LHCN-M2 (cell line): Measurements from ENCODE around the gene SUGP2. TPM values are rescaled to one million over a fixed set of nuclear protein-coding genes. Genes with fewer than 3 reads are reported as not detected.

ENCODE experiments used
- DNase-seq: peaks from one replicate; pipeline ENCODE4 v3.0.0-alpha.2; 2012; ENCODE audit warnings: low read depth
- polyA plus RNA-seq: library from polyadenylated mRNA; unstranded; fragments of >200 nt; gene quantifications from one replicate; pipeline ENCODE4 v1.2.1, GENCODE V29; 2012; ENCODE audit warnings: missing spikeins
- total RNA-seq: library from RNA; depleted of rRNA; stranded (reverse); fragments of >200 nt; gene quantifications from 2 replicates; pipeline ENCODE4 v1.2.3, GENCODE V29; 2014; rRNA removed

SUGP2 gene
- total RNA-seq = 54.2 and 63.9 TPM in 2 replicates
- 39.8 TPM for polyA plus RNA-seq

DNA sequence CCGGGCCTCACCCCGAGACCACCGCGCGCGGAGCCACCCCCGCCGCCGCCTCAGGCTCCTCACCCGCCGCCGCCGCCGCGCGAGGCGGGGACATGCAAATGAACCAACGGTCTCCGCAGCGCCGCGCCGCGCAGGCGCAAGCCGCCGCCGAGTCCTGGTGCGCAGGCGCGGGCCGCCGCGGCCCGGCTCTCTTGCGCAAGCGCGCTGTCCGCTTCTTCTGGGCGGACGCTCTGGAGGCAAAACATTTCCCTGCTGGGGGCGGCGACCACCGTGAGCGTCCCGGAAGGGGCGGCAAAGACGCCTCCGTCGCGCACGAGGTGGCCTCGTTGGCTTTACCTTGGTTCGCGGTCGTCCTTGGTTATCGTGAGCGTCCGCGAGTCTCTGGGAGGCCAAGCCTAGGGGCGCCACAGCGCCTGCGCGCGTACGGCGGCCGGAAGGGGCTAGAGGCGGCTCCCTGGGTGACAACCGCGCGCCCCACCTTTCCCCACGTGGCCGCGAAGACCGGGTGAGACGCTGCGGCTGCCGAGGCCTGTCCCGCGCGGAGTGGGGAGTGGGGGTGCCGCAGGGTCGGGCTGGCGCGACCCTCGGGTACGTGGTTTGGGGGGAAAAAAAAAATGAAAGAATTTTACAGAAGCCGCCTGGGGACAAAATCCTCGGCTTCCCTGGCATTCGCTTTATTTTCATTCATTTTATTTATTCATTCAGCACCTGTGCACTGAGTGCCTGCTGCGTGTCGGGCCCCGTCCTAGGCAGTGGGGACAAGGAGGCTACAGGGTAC, at the start of gene SUGP2, which contains the start of gene ARMC6:
Gene SUGP2 (minus strand): TSS at position 92 of the 778 bp plus-strand sequence. CDS start 2,446 bp downstream, outside the sequence.
Gene ARMC6 (plus strand): TSS at position 178 of the 778 bp plus-strand sequence. CDS start 607 bp downstream, outside the sequence.
- peak; percentile 75 for DNase-seq

DNA sequence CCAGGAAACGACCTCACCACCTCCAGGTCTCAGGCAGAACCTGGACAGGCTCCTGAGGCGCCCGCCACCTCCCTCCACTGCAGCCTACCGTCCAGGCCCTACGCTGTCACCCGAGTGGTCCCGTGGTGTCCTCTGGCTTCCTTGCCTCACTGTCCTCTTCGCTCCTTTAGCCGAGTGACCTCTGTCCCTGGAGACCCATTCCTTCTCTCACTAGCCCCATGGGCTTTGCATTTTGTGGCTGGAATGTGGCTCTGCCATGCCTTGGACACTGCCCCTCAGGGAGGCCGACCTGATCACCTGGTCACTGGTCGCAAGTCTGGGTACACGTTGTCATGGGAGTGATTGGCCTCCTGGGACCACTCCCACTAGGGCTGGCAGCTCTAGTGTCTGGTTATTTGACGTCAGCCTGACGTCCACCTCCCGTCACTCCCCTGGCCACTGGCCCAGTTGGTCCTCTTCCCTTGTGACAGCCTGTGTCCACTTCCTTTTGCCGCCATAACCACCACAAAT, 48.4 kb upstream of the SUGP2 start:
- DNase-seq = no peak

DNA sequence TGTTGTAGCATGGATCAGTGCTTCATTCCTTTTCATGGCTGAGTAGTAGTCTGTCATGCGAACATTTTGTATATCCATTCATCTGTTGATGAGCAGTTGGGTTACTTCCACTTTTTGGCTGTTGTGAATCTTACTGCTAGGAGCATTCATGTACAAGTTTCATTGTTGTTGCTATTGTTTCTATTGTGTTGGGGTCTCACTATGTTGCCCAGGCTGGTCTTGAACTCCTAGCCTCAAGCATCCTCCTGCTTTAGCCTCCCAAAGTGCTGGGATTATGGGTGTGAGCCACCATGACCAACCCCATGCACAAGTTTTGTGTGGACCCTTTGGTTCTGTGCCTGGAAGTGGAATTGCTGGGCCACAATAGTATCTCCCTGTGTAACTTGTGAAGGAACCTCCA, 46.3 kb upstream of the SUGP2 start:
- no peak for DNase-seq

- no peak for DNase-seq
Measured at GRCh38 chr19:19078801-19079200, 45.5 kb upstream of the SUGP2 start.

- DNase-seq = no peak
Measured at GRCh38 chr19:19077103-19077502, 43.8 kb upstream of the SUGP2 start.

DNA sequence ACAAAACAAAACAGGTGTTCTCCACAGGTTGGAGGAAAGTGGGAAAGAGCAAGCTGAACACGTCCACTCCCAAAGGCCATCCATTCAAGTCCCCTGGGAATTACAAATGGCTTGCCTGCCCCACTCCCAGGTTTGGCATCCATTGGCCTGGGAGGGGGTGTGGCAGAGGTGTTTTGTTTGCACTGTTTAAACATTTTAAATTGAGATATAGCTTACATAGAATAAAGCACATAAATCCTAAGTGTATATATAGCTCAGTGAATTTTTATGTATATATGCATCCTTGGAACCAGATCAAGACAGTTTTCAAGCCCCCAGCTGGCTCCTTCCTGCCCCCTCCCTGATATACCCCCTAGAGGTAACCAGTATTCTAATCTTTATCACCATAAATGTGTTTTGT, 43.2 kb upstream of the SUGP2 start:
- DNase-seq = no peak

DNA sequence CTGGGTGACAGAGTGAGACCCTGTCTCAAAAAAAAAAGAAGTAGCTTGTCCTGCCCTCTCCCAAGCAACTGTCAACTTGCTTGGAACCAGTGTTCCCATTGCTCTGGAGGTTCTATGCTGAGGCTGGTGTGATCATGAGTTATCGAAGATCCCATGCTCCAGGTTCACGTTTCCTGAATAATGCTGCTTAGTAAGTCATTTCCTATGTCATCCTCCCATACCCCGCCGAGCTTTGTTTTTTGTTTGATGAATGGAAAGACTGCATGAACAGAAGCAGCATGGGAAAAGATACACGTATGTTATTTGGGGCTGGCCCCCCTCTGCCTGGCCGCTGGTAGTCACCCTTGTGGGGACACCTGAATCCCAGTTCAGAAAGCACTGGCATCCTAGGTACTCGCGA, 41.8 kb upstream of the SUGP2 start:
- DNase-seq = no peak

DNA sequence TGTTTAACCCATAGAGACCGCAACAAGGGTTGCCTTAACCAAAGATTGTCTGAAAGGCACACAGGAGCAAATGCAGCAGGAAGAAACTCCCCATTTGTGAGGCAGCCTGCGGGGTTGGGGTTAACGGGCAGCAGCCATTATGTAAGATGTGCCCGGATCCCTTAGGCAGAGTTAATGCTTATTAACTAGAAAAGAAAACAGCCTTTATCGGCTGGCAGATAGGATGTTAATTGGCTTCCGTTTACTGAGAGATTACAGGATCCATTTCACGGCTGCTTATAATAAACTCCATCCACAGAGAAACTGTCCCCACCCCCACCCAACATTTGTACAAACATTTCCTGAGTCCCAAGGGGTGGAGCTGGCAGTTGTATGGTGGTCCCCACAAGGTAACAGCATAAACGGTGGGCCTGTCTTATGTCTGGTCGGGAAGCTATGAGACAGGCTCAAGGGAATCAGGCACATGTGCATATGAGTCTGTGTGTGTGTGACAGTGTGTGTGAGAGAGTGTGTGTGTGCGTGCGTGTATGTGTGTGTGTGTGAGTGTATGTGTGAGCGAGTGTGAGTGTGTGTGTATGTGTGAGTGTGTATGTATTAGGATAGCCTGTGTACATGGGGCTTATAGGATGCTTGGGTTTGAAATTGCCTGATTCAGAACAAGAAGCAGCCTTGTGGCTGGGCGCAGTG, 41.0 kb upstream of the SUGP2 start:
- DNase-seq = no peak

DNA sequence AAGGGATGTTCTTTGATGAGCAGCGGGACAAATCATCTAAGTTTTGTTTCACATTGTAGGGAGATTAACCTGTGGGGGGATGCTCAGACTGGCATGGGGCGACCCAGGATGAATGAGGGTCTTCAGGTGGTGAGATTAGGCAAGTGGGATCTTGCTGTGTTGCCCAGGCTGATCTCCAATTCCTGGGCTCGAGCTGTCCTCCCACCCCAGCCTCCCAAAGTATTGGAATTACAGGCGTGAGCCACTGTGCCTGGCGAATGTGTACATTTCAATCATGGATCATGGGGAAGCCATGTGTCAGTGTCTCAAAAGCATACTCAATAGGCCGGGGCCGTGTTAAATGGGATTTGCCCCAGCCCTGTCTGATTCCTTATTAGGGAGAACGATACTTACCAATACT, 38.6 kb upstream of the SUGP2 start:
- DNase-seq = no peak

DNA sequence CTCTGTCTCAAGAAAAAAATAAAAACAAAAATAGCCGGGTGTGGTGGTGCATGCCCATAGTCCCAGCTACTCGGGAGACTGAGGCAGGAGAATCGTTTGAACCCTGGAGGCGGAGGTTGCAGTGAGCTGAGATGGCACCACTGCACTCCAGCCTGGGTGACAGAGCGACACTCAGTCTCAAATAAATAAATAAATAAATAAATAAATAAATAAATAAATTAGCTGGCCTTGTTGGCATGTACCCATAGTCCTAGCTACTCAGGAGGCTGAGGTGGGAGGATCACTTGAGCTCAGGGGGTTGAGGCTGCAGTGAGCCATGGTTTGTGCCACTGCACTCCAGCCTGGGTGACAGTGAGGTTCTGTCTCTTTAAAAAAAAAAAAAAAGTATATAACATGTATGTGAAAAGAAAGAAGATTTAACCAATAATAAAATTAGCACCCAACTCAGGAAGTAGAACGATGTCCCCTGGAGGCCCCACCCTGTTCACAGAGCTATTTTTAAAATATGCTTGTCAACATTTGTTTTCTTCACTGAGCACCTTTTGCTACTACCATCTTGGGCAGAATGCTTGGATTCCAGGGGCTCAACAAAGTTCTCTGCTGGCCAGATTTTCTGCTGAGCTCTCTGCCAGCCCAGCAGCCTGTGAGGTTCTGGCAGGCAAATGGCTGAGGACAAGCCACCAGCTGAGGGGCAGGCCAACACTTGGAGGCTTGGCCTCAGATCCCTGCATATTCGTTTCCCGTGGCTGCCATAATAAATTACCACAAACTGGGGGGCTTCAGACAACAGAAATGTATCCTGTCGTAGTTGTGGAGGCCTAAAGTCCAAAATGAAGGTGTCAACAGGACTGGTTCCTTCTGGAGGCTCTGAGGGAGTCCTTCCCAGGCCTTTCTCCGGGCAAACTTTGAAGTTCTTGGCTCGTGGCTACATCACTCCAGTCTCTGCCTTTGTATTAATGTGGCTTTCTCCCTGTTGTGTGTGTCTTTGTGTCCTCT, 35.6 kb upstream of the SUGP2 start:
- DNase-seq = no peak

DNA sequence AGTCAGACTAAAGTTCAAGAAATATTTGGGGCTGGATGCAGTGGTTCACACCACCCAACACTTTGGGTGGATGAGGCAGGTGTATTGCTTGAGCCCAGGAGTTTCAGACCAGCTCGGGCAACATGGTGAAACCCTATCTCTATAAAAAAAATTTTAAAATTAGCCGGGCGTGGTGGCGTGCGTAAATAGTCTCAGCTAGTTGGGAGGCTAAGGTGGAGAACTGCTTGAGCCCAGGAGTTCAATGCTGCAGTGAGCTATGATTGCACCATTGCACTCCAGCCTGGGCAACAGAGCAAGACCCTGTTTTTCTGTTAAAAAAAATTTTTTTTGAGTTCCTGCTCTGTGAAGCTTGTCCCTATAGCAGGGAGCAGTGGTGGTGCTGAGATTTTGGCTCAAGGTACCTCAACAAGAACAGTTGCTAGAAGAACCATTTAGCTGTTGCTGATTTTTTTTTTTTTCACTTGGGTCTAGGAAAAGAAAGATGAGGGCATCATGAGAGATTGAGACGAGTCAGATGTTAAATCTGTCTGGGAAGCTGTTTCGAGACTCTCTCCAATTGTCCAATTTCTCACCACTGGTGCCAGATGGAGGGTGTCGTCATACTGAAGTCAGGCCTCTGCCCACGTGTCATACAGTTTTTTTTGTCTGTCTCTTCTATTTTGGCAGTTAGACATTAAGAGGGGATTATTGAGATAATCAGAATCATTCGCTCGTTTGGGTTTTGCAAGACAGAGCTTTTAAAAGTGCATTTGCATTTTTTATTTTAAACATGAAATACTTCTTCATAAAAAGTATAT, 34.2 kb upstream of the SUGP2 start:
- DNase-seq = peak; percentile 32

GRCh38 chr19:19064811-19065745, 31.8 kb upstream of the SUGP2 start:
- no peak for DNase-seq

GRCh38 chr19:19064098-19064722, 30.9 kb upstream of the SUGP2 start:
- DNase-seq = peak; percentile 26

DNA sequence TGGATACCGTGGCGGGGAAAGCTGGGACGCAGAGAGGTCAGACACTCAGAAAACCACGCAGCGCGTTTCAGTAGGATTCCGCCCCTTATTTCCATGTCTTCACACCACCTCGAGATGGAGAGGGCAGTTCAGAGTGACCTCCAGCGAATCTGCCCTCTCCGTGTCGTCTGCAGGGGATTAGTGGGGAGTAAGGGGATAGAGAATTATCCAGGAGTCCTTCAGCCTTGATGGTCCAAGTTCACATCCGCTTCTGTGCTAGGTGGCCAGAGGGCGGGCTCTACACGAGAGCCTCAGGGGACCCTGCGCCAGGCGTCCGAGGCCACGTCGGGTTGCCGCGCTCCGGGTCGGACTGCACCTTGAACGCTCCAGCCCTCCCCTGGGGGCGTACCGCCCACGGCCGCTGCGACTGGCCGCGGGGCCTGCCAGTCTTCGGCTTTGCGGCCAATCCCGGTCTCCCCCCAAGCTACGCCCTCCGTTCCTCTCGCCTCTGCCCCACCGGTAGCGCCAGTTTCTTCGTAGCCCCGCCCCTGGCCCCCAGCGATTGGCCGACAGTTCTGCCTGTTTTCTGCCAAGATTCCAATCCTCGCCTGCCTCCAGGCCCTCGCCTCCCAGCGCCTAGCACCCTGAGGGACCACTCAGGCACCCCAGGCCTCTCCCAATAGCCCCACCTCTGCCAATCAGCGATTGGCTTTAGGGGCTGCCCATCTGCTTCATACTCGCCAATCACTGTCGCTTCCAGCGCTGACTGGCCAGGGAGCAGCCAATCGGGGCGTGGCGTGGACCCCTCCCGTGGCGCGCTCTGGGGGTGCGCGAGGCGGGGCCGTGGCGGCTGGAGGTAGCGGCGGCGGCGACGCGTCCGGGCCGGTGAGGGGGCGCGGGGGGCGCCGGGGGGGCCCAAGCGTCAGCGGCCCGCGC, 30.1 kb upstream of the SUGP2 start, which contains the start of gene SLC25A42:
Gene SLC25A42 (plus strand): TSS at position 812 of the 915 bp plus-strand sequence. CDS start 32,131 bp downstream, outside the sequence.
- DNase-seq = peak; percentile 99

- DNase-seq = peak; percentile 75
Measured at GRCh38 chr19:19062454-19063182, 29.3 kb upstream of the SUGP2 start.

DNA sequence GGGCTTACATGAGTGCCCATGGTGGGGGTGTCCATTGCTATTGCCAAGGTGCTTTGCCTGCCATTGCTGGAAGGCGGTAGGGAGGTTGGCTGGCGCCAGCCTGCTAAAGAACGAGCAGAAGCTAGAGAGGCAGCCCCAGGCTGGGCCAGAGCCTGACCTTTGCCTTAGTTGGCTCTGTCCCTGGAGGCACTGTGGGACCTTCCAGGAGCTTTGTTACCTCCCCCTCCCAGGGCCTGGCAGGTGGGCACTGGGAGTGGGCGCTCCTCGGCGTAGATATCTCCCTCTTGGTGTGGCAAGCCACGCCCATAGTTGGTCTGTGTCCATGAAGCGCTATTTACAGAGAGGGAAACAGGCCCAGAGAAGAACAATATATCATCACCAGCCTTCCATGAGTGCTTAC, 28.2 kb upstream of the SUGP2 start:
- no peak for DNase-seq
